ENCODE data around the gene IPO8.

DNA sequence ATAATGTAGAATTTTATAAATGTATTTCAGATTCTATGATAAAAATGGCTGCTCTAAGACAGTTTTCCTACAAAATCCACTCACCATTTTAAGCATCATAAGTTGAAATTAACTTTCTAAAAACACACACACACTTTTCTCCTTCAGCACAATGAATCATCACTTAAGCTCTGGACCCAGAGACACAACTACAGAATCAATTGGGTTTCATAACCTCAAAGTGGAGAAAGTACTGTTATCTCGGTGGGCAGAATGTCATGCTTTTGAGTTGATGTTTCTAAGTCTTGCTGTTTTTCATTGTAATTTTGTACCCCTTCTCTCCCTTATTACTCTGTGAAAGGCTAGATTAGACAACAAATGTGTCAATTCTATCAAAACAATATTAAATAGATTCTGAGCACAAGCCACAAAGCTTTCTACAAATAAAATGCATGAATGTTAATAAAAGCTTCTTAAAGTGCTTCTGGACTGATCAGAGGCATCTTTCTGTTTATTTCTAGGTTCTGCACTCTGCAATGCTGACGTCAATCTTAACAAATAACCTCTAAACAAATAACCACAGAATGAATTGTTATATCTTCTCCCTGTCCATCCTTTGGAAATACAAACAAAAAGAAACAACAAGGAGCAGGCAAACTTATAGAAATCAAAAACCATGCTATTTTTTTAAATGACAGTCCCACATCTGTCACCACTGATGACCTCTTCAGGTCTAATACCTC lies 8.2 kb downstream of the IPO8 start:
- TF ChIP-seq GATA2 (IDR thresholded peaks at IDR 0.05; ENCODE audit: low read depth, low read length): no peak
- no peak for TF ChIP-seq GATA3 (IDR thresholded peaks at IDR 0.05; ENCODE audit: low read depth, low read length)

Data from SH-SY5Y (cell line).